ENCODE results near the gene MIER3. TPM values are rescaled to one million over a fixed set of nuclear protein-coding genes. Genes with fewer than 3 reads are reported as not detected.

The MIER3 gene
- polyA plus RNA-seq, 1 experiment = 8.4 TPM

DNA sequence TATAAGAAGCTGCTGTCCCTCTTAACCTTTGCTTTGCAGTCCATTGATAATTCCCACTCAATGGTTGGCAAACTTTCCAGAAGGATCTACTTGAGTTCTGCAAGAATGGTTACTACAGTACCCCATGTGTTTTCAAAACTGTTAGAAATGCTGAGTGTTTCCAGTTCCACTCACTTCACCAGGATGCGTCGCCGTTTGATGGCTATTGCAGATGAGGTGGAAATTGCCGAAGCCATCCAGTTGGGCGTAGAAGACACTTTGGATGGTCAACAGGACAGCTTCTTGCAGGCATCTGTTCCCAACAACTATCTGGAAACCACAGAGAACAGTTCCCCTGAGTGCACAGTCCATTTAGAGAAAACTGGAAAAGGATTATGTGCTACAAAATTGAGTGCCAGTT, 70.4 kb downstream of the MIER3 start:
- no peak overlapping the region for H3K4me3 ChIP-seq (ENCODE audit: low read depth, low read length)
- no peaks in the 10 kb centered on the region for H3K27me3 ChIP-seq (ENCODE audit: control insufficient read depth, insufficient read depth, low read length)
- DNase-seq (ENCODE audit: low read depth) = no peak
- TF ChIP-seq, protein P1, sequence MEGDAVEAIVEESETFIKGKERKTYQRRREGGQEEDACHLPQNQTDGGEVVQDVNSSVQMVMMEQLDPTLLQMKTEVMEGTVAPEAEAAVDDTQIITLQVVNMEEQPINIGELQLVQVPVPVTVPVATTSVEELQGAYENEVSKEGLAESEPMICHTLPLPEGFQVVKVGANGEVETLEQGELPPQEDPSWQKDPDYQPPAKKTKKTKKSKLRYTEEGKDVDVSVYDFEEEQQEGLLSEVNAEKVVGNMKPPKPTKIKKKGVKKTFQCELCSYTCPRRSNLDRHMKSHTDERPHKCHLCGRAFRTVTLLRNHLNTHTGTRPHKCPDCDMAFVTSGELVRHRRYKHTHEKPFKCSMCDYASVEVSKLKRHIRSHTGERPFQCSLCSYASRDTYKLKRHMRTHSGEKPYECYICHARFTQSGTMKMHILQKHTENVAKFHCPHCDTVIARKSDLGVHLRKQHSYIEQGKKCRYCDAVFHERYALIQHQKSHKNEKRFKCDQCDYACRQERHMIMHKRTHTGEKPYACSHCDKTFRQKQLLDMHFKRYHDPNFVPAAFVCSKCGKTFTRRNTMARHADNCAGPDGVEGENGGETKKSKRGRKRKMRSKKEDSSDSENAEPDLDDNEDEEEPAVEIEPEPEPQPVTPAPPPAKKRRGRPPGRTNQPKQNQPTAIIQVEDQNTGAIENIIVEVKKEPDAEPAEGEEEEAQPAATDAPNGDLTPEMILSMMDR (IDR thresholded peaks at IDR 0.05; ENCODE audit: insufficient read depth, low read depth, low read length) = no peak
- CTCF ChIA-PET = no interaction called here
- peaks cover 8% of the 10 kb centered on the region for H3K36me3 ChIP-seq (ENCODE audit: control insufficient read depth, insufficient read depth, low read length)
- POLR2A ChIA-PET = no interaction called here

DNA sequence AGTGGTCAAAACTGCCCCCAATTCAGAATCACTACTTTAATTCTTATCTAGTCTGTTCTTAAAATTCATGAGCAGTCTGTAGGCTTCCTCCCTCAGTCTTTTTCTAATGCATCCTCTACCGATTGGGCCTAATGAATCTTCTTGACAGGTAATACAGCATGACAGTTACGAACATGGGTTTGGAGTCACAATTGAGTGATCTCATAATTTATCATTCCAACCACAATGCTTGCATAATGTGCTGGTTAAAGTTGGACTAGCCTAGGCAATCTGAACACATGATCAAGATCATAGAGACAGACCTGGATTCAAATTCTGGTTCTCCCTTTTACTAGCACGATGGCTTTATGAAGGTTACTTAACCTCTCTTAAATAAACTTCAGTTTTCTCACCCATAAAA, 75.6 kb downstream of the MIER3 start:
- TF ChIP-seq, protein P1 (IDR thresholded peaks at IDR 0.05; ENCODE audit: insufficient read depth, low read depth, low read length) = no peak
- Histone ChIP-seq H3K27me3 (ENCODE audit: control insufficient read depth, insufficient read depth, low read length) (no peaks in the 10 kb centered on the region), H3K36me3 (ENCODE audit: control insufficient read depth, insufficient read depth, low read length) (peaks cover 2% of the 10 kb centered on the region), H3K4me3 (ENCODE audit: low read depth, low read length) (no peak overlapping the region)
- DNase-seq (ENCODE audit: low read depth) = no peak
- CTCF ChIA-PET = no interaction called here
- POLR2A ChIA-PET = no interaction called here

DNA sequence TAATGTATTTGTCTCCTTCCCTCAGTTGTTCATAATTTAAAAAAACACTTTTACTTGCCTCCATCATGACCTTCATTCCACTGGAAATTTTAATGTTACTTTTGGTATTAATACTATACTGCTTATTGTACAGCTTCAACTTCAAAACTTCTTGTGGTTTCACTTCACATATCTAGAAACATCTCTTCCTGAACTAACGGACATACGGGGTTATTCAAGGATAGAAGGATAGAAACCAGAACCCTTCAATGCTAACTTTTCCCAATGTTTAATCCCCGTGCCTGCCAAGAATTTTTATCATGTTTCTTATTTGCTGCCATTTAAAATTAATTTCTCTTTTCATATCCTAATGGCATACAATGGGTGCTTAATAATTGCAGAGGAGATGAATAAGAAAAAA, 78.9 kb downstream of the MIER3 start:
- no peak for DNase-seq (ENCODE audit: low read depth)
- ChIA-PET CTCF (interaction anchor here (0.7 to 1.2 kb wide), 2 partner anchors 15 to 319 kb away, joined by 3 read pairs; no protein-coding TSS in a partner anchor), POLR2A (no interaction called here)
- Histone ChIP-seq H3K36me3 (ENCODE audit: control insufficient read depth, insufficient read depth, low read length) (peaks cover 2% of the 10 kb centered on the region), H3K27me3 (ENCODE audit: control insufficient read depth, insufficient read depth, low read length) (no peaks in the 10 kb centered on the region), H3K4me3 (ENCODE audit: low read depth, low read length) (no peak overlapping the region)
- TF ChIP-seq, protein P1 (IDR thresholded peaks at IDR 0.05; ENCODE audit: insufficient read depth, low read depth, low read length) = no peak

DNA sequence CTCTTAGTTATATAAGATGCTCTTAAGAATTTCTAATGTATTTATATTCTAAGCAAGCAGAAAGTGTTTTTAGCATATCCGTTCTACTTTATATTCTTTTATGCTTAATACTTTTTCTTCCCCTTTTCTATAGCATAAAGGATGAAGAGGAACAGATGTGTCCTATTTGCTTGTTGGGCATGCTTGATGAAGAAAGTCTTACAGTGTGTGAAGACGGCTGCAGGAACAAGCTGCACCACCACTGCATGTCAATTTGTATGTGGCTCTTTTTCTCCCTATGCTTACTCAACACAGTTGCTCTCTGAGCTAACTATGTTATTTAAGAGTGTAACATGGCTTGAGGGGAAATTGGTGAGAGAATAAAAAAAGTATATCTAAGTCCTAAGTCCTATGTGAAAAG, 80.1 kb downstream of the MIER3 start:
- Histone ChIP-seq H3K4me3 (ENCODE audit: low read depth, low read length) (no peak overlapping the region), H3K27me3 (ENCODE audit: control insufficient read depth, insufficient read depth, low read length) (no peaks in the 10 kb centered on the region), H3K36me3 (ENCODE audit: control insufficient read depth, insufficient read depth, low read length) (peaks cover 2% of the 10 kb centered on the region)
- TF ChIP-seq, protein P1 (IDR thresholded peaks at IDR 0.05; ENCODE audit: insufficient read depth, low read depth, low read length) = no peak
- ChIA-PET POLR2A (no interaction called here), CTCF (no interaction called here)
- no peak for DNase-seq (ENCODE audit: low read depth)

Other genes with a start within 250 kb of the MIER3 start
- 4.3 and 6.9 TPM in 2 replicates for gene MAP3K1, start 136.6 kb downstream of the MIER3 start, polyA plus RNA-seq (2011; rRNA removed)
- gene SETD9, start 42.5 kb downstream of the MIER3 start, polyA plus RNA-seq (2011; rRNA removed) = 2.8 and 9.7 TPM in 2 replicates
- gene GPBP1, start 221.9 kb upstream of the MIER3 start, polyA plus RNA-seq (2011; rRNA removed) = 13.1 and 34.0 TPM in 2 replicates

Data from BJ (cell line).